ENCODE measurements around the gene ANKHD1.

ANKHD1 gene

DNA sequence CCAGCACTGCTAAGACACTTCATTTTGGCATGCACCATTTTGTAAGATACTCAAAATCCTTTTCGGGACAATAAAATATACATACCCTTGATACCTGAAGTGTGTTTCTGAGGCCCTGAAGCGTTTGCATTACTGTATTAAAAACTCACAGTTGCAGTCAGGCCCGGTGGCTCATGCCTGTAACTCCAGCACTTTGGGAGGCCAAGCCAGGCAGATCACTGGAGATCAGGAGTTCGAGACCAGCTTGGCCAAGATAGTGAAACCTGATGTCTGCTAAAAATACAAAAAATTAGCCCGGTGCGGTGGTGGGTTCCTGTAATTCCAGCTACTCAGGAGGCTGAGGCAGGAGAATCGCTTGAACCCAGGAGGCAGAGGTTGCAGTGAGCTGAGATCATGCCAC is 143.4 kb downstream of the ANKHD1 start:
- DNase-seq: no peak

DNA sequence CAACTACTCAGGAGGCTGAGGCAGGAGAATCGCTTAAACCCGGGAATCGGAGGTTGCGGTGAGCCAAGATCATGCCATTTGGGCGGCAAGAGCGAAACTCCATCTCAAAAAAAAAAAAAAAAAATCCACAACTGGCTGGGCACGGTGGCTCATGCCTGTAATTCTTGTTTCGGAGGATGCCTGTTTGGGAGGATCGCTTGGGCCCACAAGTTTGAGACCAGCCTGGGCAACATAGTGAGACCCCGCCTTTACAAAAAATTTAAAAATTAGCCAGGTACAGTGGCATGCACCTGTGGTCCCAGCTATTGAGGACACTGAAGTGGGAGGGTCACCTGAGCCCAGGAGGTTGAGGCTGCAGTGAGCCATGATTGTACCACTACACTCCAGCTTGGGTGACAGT is 144.0 kb downstream of the ANKHD1 start:
- no peak for DNase-seq

DNA sequence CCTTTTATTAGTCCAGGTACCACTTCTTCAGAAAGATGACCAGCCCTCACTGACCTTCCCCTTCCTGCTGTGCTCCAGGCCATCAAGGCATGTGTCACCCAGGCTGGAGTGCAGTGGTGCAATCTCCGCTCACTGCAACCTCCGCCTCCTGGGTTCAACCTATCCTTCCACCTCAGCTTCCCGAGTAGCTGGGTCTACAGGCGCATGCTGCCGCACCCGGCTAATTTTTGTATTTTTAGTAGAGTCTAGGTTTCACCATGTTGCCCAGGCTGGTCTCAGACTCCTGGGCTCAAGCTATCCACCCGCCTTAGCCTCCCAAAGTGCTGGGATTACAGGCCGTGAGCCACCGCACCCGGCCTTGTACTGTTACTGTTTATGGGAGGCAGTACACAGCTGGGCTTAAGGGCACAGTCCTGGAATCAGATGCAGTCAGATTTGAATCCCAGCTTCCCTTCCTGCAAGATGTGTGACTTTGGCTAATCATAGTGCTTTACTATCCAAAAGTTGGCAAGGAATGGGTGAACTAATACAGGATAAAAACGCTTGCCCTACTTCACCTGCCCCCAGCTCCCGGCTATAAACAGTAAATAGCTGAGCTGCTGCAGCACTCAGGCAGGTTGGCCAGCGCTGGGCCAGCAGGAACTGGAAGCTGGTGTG is 145.3 kb downstream of the ANKHD1 start:
- DNase-seq: no peak

DNA sequence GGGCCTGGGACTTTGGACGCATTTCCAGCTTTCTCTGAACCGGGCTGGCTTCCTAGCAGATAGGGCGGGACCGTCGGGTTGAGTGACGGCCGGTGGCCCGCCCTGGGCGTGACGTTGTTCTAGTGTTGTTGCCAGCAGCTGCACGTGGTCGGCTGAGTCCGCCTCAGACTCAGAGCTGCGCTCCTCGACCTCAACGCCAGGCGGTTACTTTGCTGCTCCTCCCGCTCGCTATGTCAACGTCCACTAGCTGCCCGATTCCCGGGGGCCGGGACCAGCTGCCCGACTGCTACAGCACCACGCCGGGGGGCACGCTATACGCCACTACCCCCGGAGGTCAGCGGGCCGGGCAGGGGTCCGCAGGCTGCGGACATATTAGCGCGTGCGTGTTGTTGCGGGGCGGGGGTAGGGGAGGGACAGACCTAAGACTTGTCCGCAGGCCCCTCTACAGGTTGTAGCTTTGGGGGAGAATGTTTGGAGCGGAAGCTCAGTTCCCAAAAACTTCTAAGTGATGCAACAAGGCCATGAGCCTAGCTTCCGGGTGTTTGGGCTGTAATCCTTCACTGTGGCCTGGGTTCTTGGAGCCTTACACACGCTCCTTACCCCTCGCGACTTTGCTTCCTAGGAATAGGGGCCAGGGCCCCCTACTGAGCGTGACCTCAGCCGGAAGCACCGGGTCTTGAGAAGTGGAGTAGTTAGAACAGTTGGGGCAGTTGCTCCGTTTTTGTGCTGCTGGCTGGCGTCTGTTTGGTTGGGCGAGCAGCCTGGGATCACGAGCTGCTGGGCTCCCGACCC is 146.1 kb downstream of the ANKHD1 start, which contains the start of gene EIF4EBP3:
Gene EIF4EBP3 (plus strand): TSS at position 155 of the 792 bp plus-strand sequence. CDS start 76 bp downstream, at position 231.
- peak; percentile 89 for DNase-seq

DNA sequence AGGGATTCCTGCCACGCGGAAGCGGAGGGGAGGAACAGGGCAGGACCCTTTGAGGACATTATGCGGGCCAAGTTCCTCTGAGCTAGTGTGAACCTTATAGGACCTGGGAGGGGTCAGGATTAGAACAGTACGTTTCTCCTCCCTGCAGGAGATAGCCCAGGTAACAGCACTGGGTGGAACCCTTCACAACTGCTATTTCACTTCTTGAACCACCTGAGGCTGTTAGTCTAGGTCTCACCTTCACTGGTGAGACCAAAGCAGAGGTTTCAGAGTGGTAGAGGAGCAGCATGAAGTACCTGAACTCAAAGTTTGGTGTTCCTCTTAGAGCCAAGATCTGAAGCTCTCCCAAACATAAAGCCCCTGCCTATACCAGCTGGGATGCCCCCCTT is 146.7 kb downstream of the ANKHD1 start:
- no peak for DNase-seq

DNA sequence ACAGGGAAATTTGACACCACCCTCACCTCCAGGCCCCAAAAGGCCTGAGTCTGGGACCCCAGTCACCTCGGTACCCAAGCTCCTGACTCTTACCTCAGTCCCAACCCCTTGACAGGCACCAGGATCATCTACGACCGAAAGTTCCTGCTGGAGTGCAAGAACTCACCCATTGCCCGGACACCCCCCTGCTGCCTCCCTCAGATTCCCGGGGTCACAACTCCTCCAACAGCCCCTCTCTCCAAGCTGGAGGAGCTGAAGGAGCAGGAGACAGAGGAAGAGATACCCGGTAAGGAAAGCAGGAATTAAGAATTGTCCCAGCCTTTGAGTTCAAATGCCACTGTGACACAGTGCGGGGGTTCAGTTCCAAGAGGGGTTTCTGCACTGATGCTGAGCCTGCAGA is 147.2 kb downstream of the ANKHD1 start:
- no peak for DNase-seq

DNA sequence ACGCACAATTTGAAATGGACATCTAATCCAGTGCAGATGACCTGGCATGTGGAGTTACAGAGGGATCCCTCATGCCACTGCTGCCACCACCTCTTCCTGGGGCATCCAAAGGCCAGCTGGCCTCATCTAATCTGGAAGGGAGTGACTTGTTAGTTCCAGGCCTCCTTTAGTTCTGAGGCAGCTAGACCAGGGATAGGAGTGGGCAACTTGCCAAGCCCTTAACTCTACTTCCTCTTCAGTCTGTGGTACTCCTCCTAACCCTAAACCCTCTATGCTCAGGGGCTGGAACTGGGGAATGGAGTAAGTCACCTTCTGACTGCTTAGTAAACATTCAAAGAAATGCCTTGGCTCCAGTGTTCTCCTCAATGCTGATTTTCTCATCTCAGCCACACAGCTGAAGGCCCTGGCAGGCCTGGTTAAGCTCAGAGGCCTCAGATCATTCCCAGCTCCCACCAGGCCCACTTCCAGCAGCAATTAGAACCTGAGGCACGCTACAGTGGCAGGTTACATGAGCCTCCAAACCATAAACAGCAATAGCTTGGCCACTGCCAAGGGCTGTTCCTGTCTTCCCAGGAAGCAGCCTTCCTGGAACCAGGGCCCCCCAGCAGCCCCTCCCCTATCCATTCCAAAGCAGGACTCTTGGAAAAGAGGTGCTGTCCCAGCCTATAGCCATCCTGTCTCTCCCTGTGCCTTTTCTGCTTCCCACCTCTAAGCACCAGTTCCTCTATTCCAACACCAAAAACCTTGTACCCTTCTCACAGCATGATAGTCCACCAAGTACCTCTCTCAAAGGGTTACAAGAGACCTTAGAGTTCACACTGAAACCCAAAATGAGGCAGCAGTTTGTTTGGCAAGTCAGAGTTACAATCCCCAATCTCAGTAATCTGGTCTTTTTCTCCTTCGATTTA is 147.9 kb downstream of the ANKHD1 start:
- DNase-seq: no peak

DNA sequence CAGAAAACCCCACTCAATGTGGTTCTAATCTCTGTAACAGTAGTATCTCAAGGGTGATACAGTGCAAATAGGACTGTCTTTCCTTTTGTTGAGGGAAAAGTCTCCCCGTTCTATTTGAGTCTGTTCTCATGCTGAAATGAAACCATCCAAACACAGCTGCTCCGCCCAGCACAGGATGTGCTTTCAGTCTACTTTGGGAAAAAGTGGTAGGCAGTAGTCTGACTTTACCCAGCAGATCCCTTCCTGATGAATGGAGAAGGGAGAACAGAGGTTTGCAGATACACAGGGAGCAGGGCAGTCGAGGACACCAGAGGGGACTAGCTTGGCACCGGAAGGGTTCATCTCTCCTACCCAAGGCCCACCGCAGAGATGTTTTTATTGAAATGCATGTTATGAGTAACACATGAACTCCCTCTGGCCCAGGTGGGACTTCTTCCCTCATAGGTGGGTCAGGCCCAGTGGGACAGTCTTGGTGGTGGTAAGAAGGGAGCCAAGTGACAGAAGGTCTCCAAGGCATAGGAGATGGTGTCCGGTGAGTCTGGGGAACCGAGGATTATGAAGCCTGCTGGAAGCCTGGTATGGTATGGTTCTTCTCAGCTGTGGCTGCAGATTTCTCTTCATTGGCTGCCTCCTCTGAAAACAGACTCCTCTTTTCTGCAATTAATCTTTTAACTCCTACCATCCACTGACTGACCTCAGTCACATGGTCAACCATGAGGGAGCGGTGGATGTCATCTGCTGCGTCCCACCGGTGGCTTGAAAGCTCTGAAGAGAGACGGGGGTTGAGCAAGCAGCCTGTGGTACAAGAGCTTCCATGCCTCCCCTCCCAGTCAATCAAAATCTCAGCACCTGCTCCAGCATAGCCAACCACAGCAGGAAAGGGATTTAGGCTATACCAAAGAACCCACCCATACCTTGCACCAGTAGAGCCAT is 148.8 kb downstream of the ANKHD1 start:
- no peak for DNase-seq

DNA sequence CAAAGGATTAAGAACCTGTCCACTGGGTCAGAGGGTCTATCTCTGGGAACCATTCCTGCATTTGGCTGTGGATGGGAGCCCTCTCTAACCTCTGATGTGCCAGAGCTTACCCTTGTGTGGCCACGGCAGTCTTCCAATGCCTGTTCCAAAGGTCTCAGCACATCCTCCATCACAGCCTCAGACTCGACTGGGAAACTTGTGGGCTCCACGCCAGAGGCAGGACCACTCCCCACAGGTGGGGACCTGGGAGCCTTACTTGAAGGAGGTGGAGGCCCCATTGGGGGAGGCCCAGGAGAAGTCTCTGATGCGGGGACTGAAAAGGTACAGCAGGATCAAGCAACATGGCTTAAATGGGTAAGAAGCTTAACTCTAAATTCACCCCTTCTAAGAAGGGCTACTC is 150.2 kb downstream of the ANKHD1 start:
- no peak for DNase-seq

DNA sequence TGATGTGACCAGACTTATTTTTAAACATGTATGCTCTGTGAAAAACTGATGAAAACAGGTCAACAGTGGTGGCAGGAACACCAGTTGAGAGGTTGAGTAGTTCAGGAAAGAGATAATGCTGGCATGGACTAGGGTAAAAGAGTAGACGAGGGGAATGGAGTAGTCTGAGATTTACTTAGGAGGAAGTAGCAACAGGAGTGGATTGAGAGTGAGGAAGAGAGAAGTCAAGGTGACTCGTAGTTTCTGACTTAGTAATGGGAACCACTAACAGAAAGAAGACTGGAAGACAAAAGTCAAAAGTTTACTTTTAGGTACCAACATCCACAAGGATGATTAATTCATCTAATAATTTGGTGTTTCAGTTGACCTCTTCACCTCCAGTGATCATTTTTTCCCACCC is 152.0 kb downstream of the ANKHD1 start:
- DNase-seq: peak; percentile 48

DNA sequence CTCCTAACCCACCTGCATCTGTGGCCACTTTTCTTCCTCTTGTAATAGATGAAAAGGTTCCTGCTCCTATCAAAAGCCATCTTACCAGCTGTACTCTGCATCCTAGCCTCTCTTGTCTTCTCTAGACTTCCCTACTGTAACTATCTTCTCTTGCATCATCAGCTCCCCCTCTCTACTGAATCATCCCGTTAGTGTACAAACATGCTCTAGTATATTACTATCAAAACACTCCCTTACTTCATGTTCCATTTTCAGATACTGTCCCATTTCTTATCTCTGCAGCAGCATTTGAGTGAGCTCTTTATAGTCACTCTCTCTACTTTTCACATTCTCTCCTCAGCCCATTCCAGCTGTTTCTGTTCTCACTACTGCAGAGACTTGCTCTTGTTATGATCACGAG is 152.8 kb downstream of the ANKHD1 start:
- DNase-seq: no peak

DNA sequence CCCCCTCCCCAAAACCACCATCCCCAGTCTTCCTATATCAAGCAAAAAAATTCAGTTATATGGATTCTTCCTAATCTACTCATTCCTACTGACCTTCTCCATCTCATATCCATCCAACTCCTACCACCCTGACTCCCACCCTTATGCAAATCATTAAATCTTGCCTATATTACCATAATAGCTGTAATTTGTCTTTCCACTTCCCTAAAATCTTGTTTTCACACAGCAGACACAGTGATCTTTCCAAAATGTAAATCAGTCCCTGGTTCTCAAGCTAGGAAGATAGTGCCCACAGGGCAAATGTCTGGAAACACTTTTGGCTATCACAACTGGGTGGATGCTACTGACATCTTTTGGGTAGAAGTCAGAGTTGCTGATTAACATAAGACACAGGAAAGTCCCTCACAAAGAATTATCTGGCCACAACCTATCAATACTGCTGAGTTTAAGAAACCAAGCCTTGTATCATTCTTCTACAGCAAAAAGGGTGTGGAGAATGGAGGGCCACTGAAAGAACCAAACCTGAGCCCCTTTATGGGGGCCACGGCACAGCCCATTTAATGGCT is 154.2 kb downstream of the ANKHD1 start:
- DNase-seq: no peak

DNA sequence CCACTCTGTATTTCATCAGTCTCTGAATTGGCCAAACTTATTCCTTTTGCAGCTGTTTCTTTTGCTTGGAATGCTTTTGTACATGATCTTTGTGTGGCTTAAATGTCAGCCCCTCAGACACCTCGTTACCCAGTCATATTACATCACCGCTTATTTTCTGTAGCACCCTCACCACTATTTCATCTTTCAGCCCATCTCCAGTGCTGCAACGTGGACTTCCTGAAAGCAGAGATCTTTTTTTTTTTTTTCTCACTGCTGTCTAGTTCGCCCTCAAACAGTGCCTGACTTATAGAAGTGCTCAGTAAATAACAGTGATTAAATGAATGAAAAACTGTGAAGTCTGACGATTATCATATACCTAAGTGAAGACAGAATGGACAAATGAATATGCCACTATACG is 154.8 kb downstream of the ANKHD1 start:
- DNase-seq: no peak

DNA sequence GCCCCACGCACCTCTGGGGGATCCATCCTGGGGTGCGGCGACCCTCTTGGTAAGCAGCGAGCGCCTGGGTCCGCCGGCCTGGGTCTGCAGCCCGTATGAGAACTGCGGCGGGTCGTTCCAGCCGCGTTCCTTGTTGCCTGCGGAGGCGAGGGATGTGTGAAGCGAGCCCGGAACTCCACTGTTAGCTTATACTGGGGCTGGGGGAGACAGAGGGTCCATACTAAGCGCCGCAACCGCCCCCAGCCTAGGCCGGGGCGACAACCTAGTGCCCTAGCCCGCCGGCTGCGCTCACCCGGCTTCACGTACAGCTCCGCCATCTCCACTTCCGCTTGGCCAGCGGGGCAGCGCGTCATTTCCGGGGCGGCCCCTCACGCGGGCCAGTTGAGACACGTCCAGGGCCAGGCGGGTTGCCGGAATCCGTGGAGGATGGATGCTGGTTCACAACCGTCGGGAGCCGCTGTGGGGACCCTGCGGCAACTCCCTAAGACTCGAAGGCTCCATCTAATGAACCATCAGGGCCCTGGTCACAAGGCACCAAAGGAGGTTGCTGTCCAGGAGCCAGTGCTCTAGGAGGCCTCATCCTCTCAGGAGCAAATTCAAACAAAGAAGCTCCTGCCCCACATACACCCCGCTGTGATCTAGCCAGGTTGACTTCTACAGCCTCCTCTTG is 155.6 kb downstream of the ANKHD1 start, which contains the start of gene SRA1:
Gene SRA1 (minus strand): TSS at position 338 of the 670 bp plus-strand sequence. CDS start 21 bp downstream, at position 317.
- DNase-seq: peak; percentile 94

DNA sequence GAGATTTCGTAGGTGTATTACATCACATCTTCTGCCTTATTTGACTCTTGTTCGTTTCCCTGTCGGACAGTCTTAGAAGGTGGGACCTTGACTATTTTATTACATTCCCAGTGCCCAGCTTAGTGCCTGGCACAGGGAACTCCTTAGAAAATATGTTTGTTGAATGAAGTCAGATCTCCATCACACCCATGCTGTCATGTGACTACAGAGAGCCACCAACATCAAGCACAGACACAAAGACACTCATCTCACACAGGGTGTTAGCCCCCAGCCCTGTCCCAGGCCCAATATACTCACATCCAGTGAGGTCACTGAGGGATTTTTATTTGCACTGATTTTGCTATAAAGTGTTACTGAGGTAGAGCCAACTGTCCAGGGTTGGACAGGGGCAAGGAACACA is 156.3 kb downstream of the ANKHD1 start:
- no peak for DNase-seq

DNA sequence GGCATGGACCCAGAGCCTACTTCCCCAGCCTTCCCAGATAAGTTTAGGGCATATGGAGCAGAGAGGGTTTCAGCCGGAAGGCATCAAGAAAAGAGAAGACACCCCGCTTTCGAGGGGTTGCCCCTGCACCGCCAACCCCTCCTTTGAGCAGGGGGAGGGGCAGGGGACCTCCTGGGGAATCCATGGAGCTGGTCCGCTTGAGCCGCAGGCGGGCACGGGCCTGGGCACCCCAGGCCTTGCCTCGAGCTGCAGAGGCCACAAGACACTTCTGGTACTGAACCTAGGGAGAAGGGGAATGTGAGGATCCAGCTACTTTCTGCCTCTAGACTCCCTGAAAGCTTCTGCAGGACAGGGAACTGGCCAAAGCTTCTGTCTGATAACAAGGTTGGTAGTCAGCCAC is 156.9 kb downstream of the ANKHD1 start:
- no peak for DNase-seq

DNA sequence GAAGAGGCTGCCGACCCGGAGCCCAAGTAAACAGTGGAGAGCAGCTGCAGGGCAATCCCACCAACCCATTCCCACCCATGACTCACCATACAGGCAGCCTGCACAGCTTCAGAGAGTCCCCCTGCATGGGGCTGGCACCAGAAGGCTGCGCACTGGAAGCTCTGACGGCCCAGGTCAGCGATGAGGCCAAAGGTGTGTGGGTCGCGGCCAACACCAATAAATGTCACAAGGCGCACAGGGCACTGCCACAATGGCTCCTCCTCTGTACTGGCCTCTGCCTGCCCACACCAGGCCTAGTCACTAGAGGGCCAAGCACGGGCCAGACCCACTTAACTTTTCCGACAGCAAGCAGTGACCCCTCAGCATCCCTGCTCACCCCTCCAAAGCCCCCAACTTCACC is 158.6 kb downstream of the ANKHD1 start:
- no peak for DNase-seq

DNA sequence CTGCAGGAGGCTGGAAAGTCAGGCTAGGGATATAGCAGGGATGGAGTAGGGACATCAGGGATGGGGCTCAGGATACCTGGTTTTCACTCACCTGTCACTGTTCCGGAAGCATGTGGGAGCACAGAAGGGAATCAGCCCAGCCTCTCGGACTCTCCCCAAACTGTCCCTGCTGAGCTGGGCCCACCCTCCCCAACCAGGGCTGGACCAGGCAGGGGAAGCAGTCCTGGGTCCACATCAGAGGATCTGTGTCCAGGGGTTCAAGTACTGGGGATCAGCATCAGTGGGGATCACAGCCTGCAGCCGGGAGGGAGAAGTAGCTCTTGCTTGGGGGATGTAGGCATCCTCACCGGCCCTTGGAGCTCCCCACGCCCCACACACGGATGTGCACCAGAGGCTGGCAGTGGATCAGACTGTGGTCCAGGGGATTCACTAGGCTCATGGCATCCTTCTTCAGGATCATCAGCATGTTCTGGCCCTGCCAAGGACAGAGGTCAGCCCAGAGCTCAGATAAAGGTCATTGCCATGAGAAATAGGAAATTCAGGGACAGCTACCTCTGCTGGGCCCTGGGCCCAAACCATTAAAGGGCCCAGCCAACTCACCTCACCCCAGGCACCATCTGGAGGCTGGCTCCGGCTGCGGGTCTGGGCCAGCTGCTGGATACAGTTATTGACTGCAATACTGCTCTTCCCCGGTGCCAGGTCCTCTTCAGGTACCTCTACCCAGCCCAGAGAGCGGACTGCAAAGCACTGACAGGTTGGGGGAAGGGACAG is 160.3 kb downstream of the ANKHD1 start:
- DNase-seq: no peak

DNA sequence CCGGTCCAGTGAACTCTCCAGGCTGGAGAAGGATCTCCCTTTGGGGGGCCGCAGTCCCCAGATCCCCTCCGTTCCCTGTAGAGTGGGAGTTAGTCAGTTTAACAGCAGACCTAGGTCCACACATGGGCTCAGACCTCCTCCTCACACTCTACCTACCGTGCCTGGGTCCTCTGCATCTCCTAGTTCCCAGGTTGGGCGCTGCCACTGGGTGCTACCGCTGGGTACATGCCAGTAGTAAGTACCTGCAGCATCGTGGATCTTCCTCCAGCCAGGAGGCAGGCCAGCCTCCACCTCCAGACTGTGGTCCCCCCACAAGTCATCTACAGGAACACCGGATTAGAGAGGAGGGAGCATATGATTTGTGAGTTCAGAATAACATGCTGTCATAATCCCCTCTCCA is 162.0 kb downstream of the ANKHD1 start:
- DNase-seq: no peak
